ENCODE results near the gene RPS21.

Gene RPS21

GRCh38 chr20:62428396-62429295, 41.7 kb downstream of the RPS21 start:
- DNase-seq: no peak
- in situ Hi-C loops (cut with HindIII; ENCODE audit: low pct_ligation_motif_present, low pct_unique_long_range_greater_than_20kb, low sequenced_read_pairs): no loop called here

GRCh38 chr20:62429455-62430310, 42.8 kb downstream of the RPS21 start:
- in situ Hi-C loops (cut with HindIII; ENCODE audit: low pct_ligation_motif_present, low pct_unique_long_range_greater_than_20kb, low sequenced_read_pairs): no loop called here
- no peak for DNase-seq

- in situ Hi-C loops (cut with HindIII; ENCODE audit: low pct_ligation_motif_present, low pct_unique_long_range_greater_than_20kb, low sequenced_read_pairs): no loop called here
- DNase-seq: no peak
These were observed 43.5 kb downstream of the RPS21 start for GRCh38 chr20:62430311-62430853.

GRCh38 chr20:62430866-62431447, 44.1 kb downstream of the RPS21 start:
- DNase-seq: no peak
- in situ Hi-C loops (cut with HindIII; ENCODE audit: low pct_ligation_motif_present, low pct_unique_long_range_greater_than_20kb, low sequenced_read_pairs): no loop called here

GRCh38 chr20:62433658-62434497, 47.0 kb downstream of the RPS21 start:
- in situ Hi-C loops (cut with HindIII; ENCODE audit: low pct_ligation_motif_present, low pct_unique_long_range_greater_than_20kb, low sequenced_read_pairs): no loop called here
- no peak for DNase-seq

DNA sequence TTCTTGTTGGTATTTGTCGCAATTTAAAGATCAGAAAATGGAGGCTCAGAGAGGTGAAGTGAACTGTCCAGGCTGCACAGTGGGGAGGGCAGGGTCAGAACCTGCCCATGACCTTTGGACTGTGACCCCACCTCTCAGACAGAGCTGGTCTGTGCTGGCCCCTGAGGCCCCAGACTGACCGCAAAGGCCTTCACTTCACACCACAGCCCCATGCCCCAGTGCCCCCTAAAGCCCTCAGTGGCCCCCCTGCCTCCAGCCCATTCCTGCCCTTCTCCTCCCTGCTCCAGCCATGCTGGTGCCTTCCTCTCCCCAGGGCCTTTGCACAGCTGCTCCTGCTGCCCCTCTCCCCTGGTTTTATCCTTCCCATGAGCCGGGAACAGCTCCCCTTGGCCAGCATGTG, 49.8 kb downstream of the RPS21 start:
- in situ Hi-C loops (cut with HindIII; ENCODE audit: low pct_ligation_motif_present, low pct_unique_long_range_greater_than_20kb, low sequenced_read_pairs): no loop called here
- no peak for DNase-seq

GRCh38 chr20:62437496-62437895, 50.6 kb downstream of the RPS21 start:
- in situ Hi-C loops (cut with HindIII; ENCODE audit: low pct_ligation_motif_present, low pct_unique_long_range_greater_than_20kb, low sequenced_read_pairs): no loop called here
- DNase-seq: no peak

- no peak for DNase-seq
- in situ Hi-C loops (cut with HindIII; ENCODE audit: low pct_ligation_motif_present, low pct_unique_long_range_greater_than_20kb, low sequenced_read_pairs): no loop called here
These were observed 51.0 kb downstream of the RPS21 start for GRCh38 chr20:62437927-62438326.

All from ACHN (cell line).